WTC11 (cell line): ENCODE data around the gene RAB3D. TPM values are rescaled to one million over a fixed set of nuclear protein-coding genes. Genes with fewer than 3 reads are reported as not detected.

Experiments
- CBFB ChIP-seq: sonication (generic); formaldehyde crosslinking; IDR thresholded peaks from 2 replicates; pipeline ENCODE4 v1.8.1; 2022; ENCODE audit warnings: mild to moderate bottlenecking, low read depth, missing genetic modification reagents
- FOXP1 ChIP-seq: sonication (generic); formaldehyde crosslinking; IDR thresholded peaks from 2 replicates; pipeline ENCODE4 v1.8.0; 2022; ENCODE audit warnings: missing genetic modification reagents, mild to moderate bottlenecking, moderate library complexity, borderline replicate concordance
- GTF2I ChIP-seq: fragments of 250-450 bp; sonication (Bioruptor Pico); conservative IDR thresholded peaks from 2 replicates; pipeline ENCODE4 v1.4.0; 2021; ENCODE audit warnings: mild to moderate bottlenecking
- KAT7 ChIP-seq: sonication (generic); formaldehyde crosslinking; IDR thresholded peaks from 2 replicates; pipeline ENCODE4 v1.8.1; 2023; ENCODE audit warnings: missing genetic modification reagents, mild to moderate bottlenecking, borderline replicate concordance
- NFATC4 ChIP-seq: fragments of 250-450 bp; sonication (Bioruptor Pico); IDR thresholded peaks from 2 replicates; pipeline ENCODE4 v1.9.0; 2021; ENCODE audit warnings: mild to moderate bottlenecking
- NFE2L1 ChIP-seq: sonication (generic); formaldehyde crosslinking; IDR thresholded peaks from 2 replicates; pipeline ENCODE4 v1.8.1; 2023; ENCODE audit warnings: missing genetic modification reagents
- NFYB ChIP-seq: sonication (generic); formaldehyde crosslinking; conservative IDR thresholded peaks from 2 replicates; pipeline ENCODE4 v1.8.0; 2022; ENCODE audit warnings: low read depth, missing genetic modification reagents
- NR3C1 ChIP-seq: sonication (generic); formaldehyde crosslinking; conservative IDR thresholded peaks from 2 replicates; pipeline ENCODE4 v1.8.1; 2023; ENCODE audit warnings: low read depth, mild to moderate bottlenecking, missing genetic modification reagents
- PRRX2 ChIP-seq: fragments of 250-450 bp; sonication (Bioruptor Pico); IDR thresholded peaks from 2 replicates; pipeline ENCODE4 v1.8.0; 2021; ENCODE audit warnings: mild to moderate bottlenecking
- SP1 ChIP-seq: sonication (generic); formaldehyde crosslinking; conservative IDR thresholded peaks from 2 replicates; pipeline ENCODE4 v1.8.1; 2022; ENCODE audit warnings: missing genetic modification reagents
- TP53 ChIP-seq: sonication (generic); formaldehyde crosslinking; IDR thresholded peaks from 2 replicates; pipeline ENCODE4 v1.8.1; 2023; ENCODE audit warnings: mild to moderate bottlenecking, missing genetic modification reagents
- ZBTB21 ChIP-seq: sonication (generic); formaldehyde crosslinking; IDR thresholded peaks from 2 replicates; pipeline ENCODE4 v1.8.1; 2023; ENCODE audit warnings: mild to moderate bottlenecking, missing genetic modification reagents, borderline replicate concordance
- ZNF121 ChIP-seq: sonication (generic); formaldehyde crosslinking; IDR thresholded peaks from 2 replicates; pipeline ENCODE4 v1.8.0; 2023; ENCODE audit warnings: missing genetic modification reagents
- ZNF232 ChIP-seq: sonication (generic); formaldehyde crosslinking; IDR thresholded peaks from 2 replicates; pipeline ENCODE4 v1.8.0; 2022; ENCODE audit warnings: mild to moderate bottlenecking, missing genetic modification reagents
- ZNF263 ChIP-seq: sonication (generic); formaldehyde crosslinking; IDR thresholded peaks from 2 replicates; pipeline ENCODE4 v1.8.1; 2022; ENCODE audit warnings: low read depth, mild to moderate bottlenecking, moderate library complexity, missing genetic modification reagents
- ZNF317 ChIP-seq: sonication (generic); formaldehyde crosslinking; IDR thresholded peaks from 2 replicates; pipeline ENCODE4 v1.8.1; 2023; ENCODE audit warnings: low read depth, mild to moderate bottlenecking, moderate library complexity, missing genetic modification reagents, borderline replicate concordance
- ZNF416 ChIP-seq: fragments of 250-450 bp; sonication (Bioruptor Pico); IDR thresholded peaks from 2 replicates; pipeline ENCODE4 v1.9.0; 2021; ENCODE audit warnings: mild to moderate bottlenecking, inconsistent platforms
- ZNF423 ChIP-seq: fragments of 250-450 bp; sonication (Bioruptor Pico); IDR thresholded peaks from 2 replicates; pipeline ENCODE4 v2.1.2; 2022; ENCODE audit warnings: mild to moderate bottlenecking, moderate library complexity
- total RNA-seq: library from RNA; stranded (reverse); gene quantifications from 3 replicates; pipeline ENCODE4 v1.2.3, GENCODE V29; 2021
- TF ChIP-seq, protein P1 (sequence below): sonication (generic); formaldehyde crosslinking; IDR thresholded peaks from 2 replicates; pipeline ENCODE4 v1.8.1; 2022; ENCODE audit warnings: mild to moderate bottlenecking, missing genetic modification reagents, moderate library complexity, borderline replicate concordance
- TF ChIP-seq, protein P2 (sequence below): sonication (generic); formaldehyde crosslinking; IDR thresholded peaks from 2 replicates; pipeline ENCODE4 v1.8.1; 2022; ENCODE audit warnings: missing genetic modification reagents, borderline replicate concordance
- TF ChIP-seq, protein P3 (sequence below): sonication (generic); formaldehyde crosslinking; conservative IDR thresholded peaks from 2 replicates; pipeline ENCODE4 v1.8.1; 2023; ENCODE audit warnings: mild to moderate bottlenecking, low read depth, missing genetic modification reagents, moderate library complexity
- TF ChIP-seq, protein P4 (sequence below): sonication (generic); formaldehyde crosslinking; IDR thresholded peaks from 2 replicates; pipeline ENCODE4 v1.8.0; 2023; ENCODE audit warnings: mild to moderate bottlenecking, missing genetic modification reagents
- TF ChIP-seq, protein P5 (sequence below): fragments of 250-450 bp; sonication (Bioruptor Pico); conservative IDR thresholded peaks from 2 replicates; pipeline ENCODE4 v1.9.0; 2021; ENCODE audit warnings: mild to moderate bottlenecking
- TF ChIP-seq, protein P6 (sequence below): sonication (generic); formaldehyde crosslinking; IDR thresholded peaks from 2 replicates; pipeline ENCODE4 v1.8.0; 2022; ENCODE audit warnings: mild to moderate bottlenecking, missing genetic modification reagents
- TF ChIP-seq, protein P7 (sequence below): sonication (generic); formaldehyde crosslinking; IDR thresholded peaks from 2 replicates; pipeline ENCODE4 v1.8.1; 2023; ENCODE audit warnings: mild to moderate bottlenecking, missing genetic modification reagents, moderate library complexity

Gene RAB3D
- total RNA-seq, 1 experiment from 2014 or later, result 18.9 TPM

DNA sequence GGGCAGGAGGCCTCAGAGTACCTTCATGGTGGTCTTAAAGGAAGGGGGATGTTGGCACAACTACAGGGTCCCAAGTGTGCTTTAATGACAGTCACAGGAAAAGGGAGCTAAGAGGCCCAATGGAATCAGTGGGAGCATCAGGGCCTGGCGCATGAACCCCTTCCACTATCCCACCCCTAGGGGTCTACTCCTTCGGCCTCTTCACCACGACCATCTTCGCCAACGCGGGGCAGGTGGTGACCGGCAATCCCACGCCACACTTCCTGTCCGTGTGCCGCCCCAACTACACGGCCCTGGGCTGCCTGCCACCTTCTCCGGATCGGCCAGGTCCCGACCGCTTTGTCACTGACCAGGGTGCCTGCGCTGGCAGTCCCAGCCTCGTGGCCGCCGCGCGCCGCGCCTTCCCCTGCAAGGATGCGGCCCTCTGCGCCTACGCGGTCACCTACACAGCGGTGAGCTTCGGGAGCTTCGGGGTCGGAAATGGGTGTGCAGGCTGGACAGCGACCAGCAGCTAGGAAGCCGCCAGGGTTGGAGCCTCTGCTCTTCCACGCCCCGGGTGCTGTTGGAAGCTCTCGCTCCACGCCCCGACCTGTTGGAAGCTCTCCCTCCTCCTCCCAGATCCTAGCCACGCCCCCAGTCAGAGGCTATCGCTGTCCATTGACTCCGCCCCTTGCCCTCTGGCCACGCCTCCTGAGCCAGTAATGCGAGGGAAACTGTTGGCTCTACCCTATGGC is 21.7 kb upstream of the RAB3D start (continued):
- TF ChIP-seq, protein P1, sequence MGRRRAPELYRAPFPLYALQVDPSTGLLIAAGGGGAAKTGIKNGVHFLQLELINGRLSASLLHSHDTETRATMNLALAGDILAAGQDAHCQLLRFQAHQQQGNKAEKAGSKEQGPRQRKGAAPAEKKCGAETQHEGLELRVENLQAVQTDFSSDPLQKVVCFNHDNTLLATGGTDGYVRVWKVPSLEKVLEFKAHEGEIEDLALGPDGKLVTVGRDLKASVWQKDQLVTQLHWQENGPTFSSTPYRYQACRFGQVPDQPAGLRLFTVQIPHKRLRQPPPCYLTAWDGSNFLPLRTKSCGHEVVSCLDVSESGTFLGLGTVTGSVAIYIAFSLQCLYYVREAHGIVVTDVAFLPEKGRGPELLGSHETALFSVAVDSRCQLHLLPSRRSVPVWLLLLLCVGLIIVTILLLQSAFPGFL (CRISPR knock-in tag), result no peak
- TF ChIP-seq, protein P2, sequence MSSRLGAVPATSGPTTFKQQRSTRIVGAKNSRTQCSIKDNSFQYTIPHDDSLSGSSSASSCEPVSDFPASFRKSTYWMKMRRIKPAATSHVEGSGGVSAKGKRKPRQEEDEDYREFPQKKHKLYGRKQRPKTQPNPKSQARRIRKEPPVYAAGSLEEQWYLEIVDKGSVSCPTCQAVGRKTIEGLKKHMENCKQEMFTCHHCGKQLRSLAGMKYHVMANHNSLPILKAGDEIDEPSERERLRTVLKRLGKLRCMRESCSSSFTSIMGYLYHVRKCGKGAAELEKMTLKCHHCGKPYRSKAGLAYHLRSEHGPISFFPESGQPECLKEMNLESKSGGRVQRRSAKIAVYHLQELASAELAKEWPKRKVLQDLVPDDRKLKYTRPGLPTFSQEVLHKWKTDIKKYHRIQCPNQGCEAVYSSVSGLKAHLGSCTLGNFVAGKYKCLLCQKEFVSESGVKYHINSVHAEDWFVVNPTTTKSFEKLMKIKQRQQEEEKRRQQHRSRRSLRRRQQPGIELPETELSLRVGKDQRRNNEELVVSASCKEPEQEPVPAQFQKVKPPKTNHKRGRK (CRISPR knock-in tag), result no peak
- no peak for TF ChIP-seq ZNF423 (CRISPR knock-in tag)
- TF ChIP-seq, protein P3, sequence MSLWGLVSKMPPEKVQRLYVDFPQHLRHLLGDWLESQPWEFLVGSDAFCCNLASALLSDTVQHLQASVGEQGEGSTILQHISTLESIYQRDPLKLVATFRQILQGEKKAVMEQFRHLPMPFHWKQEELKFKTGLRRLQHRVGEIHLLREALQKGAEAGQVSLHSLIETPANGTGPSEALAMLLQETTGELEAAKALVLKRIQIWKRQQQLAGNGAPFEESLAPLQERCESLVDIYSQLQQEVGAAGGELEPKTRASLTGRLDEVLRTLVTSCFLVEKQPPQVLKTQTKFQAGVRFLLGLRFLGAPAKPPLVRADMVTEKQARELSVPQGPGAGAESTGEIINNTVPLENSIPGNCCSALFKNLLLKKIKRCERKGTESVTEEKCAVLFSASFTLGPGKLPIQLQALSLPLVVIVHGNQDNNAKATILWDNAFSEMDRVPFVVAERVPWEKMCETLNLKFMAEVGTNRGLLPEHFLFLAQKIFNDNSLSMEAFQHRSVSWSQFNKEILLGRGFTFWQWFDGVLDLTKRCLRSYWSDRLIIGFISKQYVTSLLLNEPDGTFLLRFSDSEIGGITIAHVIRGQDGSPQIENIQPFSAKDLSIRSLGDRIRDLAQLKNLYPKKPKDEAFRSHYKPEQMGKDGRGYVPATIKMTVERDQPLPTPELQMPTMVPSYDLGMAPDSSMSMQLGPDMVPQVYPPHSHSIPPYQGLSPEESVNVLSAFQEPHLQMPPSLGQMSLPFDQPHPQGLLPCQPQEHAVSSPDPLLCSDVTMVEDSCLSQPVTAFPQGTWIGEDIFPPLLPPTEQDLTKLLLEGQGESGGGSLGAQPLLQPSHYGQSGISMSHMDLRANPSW (CRISPR knock-in tag), result no peak
- peak; percentile 77; the same call in 1 of the 2 replicates for TF ChIP-seq TP53 (CRISPR knock-in tag)
- no peak for TF ChIP-seq CBFB (CRISPR knock-in tag)
- TF ChIP-seq NR3C1, result 0 out of 2 replicates have a peak, but pooled peaks have one; percentile 19
- no peak for TF ChIP-seq GTF2I (CRISPR knock-in tag)
- TF ChIP-seq, protein P4, sequence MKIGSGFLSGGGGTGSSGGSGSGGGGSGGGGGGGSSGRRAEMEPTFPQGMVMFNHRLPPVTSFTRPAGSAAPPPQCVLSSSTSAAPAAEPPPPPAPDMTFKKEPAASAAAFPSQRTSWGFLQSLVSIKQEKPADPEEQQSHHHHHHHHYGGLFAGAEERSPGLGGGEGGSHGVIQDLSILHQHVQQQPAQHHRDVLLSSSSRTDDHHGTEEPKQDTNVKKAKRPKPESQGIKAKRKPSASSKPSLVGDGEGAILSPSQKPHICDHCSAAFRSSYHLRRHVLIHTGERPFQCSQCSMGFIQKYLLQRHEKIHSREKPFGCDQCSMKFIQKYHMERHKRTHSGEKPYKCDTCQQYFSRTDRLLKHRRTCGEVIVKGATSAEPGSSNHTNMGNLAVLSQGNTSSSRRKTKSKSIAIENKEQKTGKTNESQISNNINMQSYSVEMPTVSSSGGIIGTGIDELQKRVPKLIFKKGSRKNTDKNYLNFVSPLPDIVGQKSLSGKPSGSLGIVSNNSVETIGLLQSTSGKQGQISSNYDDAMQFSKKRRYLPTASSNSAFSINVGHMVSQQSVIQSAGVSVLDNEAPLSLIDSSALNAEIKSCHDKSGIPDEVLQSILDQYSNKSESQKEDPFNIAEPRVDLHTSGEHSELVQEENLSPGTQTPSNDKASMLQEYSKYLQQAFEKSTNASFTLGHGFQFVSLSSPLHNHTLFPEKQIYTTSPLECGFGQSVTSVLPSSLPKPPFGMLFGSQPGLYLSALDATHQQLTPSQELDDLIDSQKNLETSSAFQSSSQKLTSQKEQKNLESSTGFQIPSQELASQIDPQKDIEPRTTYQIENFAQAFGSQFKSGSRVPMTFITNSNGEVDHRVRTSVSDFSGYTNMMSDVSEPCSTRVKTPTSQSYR (CRISPR knock-in tag), result 0 out of 2 replicates have a peak, but pooled peaks have one; percentile 74
- TF ChIP-seq, protein P5, sequence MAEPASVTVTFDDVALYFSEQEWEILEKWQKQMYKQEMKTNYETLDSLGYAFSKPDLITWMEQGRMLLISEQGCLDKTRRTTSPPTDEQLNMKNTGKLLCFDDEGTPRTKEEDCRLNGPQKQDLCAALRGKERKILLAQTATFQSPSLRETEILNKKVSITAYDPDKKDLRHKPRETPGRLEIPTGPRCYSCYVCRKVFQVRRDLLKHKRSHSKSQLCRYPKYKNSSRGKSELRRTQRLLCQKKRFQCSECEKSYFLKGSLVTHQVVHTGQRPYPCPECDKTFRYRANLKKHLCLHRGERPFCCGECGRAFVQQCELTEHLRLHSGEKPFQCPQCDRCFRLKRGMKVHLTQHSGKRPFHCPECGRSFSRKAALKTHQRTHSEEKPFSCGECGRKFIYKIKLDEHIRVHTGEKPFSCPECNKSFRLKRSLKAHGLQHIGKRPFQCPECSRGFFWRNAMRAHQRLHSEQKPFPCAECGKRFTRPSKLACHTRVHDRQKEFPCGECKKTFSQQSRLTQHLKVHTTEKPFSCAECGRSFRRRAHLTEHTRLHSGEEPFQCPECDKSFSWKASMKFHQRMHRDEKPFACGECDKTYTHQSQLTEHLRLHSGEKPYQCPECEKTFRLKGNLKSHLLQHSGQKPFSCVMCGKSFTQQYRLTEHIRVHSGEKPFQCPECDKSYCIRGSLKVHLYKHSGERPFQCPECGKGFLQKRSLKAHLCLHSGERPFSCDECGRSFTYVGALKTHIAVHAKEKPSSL (CRISPR knock-in tag), result no peak
- no peak for TF ChIP-seq ZBTB21 (CRISPR knock-in tag)
- TF ChIP-seq ZNF232 (CRISPR knock-in tag), result peak; percentile 68; the same call in 1 of the 2 replicates
- TF ChIP-seq, protein P6, sequence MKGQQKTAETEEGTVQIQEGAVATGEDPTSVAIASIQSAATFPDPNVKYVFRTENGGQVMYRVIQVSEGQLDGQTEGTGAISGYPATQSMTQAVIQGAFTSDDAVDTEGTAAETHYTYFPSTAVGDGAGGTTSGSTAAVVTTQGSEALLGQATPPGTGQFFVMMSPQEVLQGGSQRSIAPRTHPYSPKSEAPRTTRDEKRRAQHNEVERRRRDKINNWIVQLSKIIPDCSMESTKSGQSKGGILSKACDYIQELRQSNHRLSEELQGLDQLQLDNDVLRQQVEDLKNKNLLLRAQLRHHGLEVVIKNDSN (CRISPR knock-in tag), result no peak
- TF ChIP-seq FOXP1, result peak; percentile 60; the same call in 1 of the 2 replicates
- peak; percentile 63; the same call in 1 of the 2 replicates for TF ChIP-seq NFE2L1 (CRISPR knock-in tag)
- no peak for TF ChIP-seq NFATC4 (CRISPR knock-in tag)
- TF ChIP-seq NFYB, result no peak
- TF ChIP-seq, protein P7, sequence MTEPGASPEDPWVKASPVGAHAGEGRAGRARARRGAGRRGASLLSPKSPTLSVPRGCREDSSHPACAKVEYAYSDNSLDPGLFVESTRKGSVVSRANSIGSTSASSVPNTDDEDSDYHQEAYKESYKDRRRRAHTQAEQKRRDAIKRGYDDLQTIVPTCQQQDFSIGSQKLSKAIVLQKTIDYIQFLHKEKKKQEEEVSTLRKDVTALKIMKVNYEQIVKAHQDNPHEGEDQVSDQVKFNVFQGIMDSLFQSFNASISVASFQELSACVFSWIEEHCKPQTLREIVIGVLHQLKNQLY, result no peak
- TF ChIP-seq SP1 (CRISPR knock-in tag), result peak; percentile 81
- TF ChIP-seq PRRX2 (CRISPR knock-in tag), result no peak
- TF ChIP-seq ZNF121 (CRISPR knock-in tag), result no peak
- 0 out of 2 replicates have a peak, but pooled peaks have one; percentile 28 for TF ChIP-seq ZNF263
- no peak for TF ChIP-seq ZNF317
- no peak for TF ChIP-seq KAT7 (CRISPR knock-in tag)
- no peak for TF ChIP-seq ZNF416 (CRISPR knock-in tag)
